IPS-11a (cell line): ENCODE data around the gene HSPA5.
"Not testable (repeated sequence)": the region's sequence is repeated elsewhere in the genome, so short reads cannot be mapped to it uniquely, and the experiment has no call there.

Source experiments
- H3K4me3 ChIP-seq: one replicate; pipeline ENCODE4 v1.5.1; 2013; ENCODE audit warnings: low read depth, low read length, control low read depth

Gene HSPA5

GRCh38 chr9:125241000-125241862 is at the start of gene HSPA5:
HSPA5 (minus strand) TSS chr9:125241343; CDS start chr9:125241126, 217 bp downstream.
- peak within 1 kb of the TSS; percentile 99 for H3K4me3 ChIP-seq

GRCh38 chr9:125286935-125287433 is 45.8 kb upstream of the HSPA5 start:
- H3K4me3 ChIP-seq, result not testable (repeated sequence)

- no peak overlapping the region for H3K4me3 ChIP-seq
Measured at GRCh38 chr9:125284855-125285254, 43.7 kb upstream of the HSPA5 start.

GRCh38 chr9:125280945-125281344 is 39.8 kb upstream of the HSPA5 start:
- no peak overlapping the region for H3K4me3 ChIP-seq

GRCh38 chr9:125277411-125277810 is 36.3 kb upstream of the HSPA5 start:
- H3K4me3 ChIP-seq, result no peak overlapping the region

GRCh38 chr9:125276771-125277170 is 35.6 kb upstream of the HSPA5 start:
- H3K4me3 ChIP-seq, result no peak overlapping the region

- H3K4me3 ChIP-seq, result no peak overlapping the region
Measured at GRCh38 chr9:125272697-125273096, 31.6 kb upstream of the HSPA5 start.

- H3K4me3 ChIP-seq, result no peak overlapping the region
Measured at GRCh38 chr9:125271081-125271480, 29.9 kb upstream of the HSPA5 start.

GRCh38 chr9:125269014-125269397 is 27.9 kb upstream of the HSPA5 start:
- H3K4me3 ChIP-seq, result no peak overlapping the region

GRCh38 chr9:125268394-125269013 is 27.4 kb upstream of the HSPA5 start:
- no peak overlapping the region for H3K4me3 ChIP-seq

GRCh38 chr9:125264068-125264467 is 22.9 kb upstream of the HSPA5 start:
- H3K4me3 ChIP-seq, result not testable (repeated sequence)

GRCh38 chr9:125262294-125262991 is 21.3 kb upstream of the HSPA5 start:
- H3K4me3 ChIP-seq, result peak overlapping the region; percentile 87

GRCh38 chr9:125261501-125262293 is 20.6 kb upstream of the HSPA5 start, which contains the start of gene GAPVD1:
GAPVD1 (plus strand) TSS chr9:125261826; CDS start chr9:125298922, 37,096 bp downstream.
- H3K4me3 ChIP-seq, result peak within 1 kb of the TSS; percentile 87

GRCh38 chr9:125260561-125260960 is 19.4 kb upstream of the HSPA5 start:
- H3K4me3 ChIP-seq, result no peak overlapping the region

GRCh38 chr9:125258832-125259534 is 17.8 kb upstream of the HSPA5 start:
- H3K4me3 ChIP-seq, result no peak overlapping the region

- H3K4me3 ChIP-seq, result no peak overlapping the region
Measured at GRCh38 chr9:125258160-125258785, 17.1 kb upstream of the HSPA5 start.

- no peak overlapping the region for H3K4me3 ChIP-seq
Measured at GRCh38 chr9:125255781-125256391, 14.7 kb upstream of the HSPA5 start.

- H3K4me3 ChIP-seq, result no peak overlapping the region
Measured at GRCh38 chr9:125254231-125254630, 13.1 kb upstream of the HSPA5 start.

- H3K4me3 ChIP-seq, result no peak overlapping the region
Measured at GRCh38 chr9:125246261-125246667, 5.1 kb upstream of the HSPA5 start.
